Vagina (tissue), 2 donors: ENCODE data around the gene CSGALNACT2. TPM values are rescaled to one million over a fixed set of nuclear protein-coding genes. Genes with fewer than 3 reads are reported as not detected.

Source experiments
- DNase-seq, 2 donors: peaks; one replicate each; pipeline ENCODE4 v3.0.0-alpha.2; 2017; ENCODE audit errors: extremely low spot score in 2 of 2
- H3K27ac ChIP-seq: fragments of 200-600 bp; sonication (generic); one replicate; pipeline ENCODE4 v1.5.1; 2019
- H3K27me3 ChIP-seq: fragments of 200-600 bp; sonication (generic); one replicate; pipeline ENCODE4 v1.5.1; 2019
- H3K36me3 ChIP-seq, 2 donors: fragments of 200-600 bp; sonication (generic); one replicate each; pipeline ENCODE4 v1.5.1; 2017 to 2019
- H3K4me1 ChIP-seq: fragments of 200-600 bp; sonication (generic); one replicate; pipeline ENCODE4 v1.5.1; 2019
- H3K4me3 ChIP-seq, 2 donors: fragments of 200-600 bp; sonication (generic); 1 replicate in 1 of 2; 2 replicates in 1 of 2; pipeline ENCODE4 v1.5.1; 2016 to 2019
- H3K9me3 ChIP-seq: fragments of 200-600 bp; sonication (generic); one replicate; pipeline ENCODE4 v1.5.1; 2019
- CTCF ChIP-seq, 3 experiments: fragments of 450-650 bp in 2 of 3; fragments of 200-600 bp in 1 of 3; sonication (generic) in 1 of 3; IDR thresholded peaks; one replicate each; pipeline ENCODE4 v1.5.1; 2017 to 2019; ENCODE audit warnings: antibody characterized with exemption in 3 of 3, mild to moderate bottlenecking in 2 of 3, moderate library complexity in 2 of 3
- POLR2A ChIP-seq, 2 donors: fragments of 450-650 bp; IDR thresholded peaks; one replicate each; pipeline ENCODE4 v1.6.1; 2017; ENCODE audit warnings: antibody characterized with exemption in 2 of 2, mild to moderate bottlenecking in 2 of 2, moderate library complexity in 2 of 2
- POLR2AphosphoS5 ChIP-seq, 2 donors: sonication (generic); formaldehyde crosslinking; IDR thresholded peaks; one replicate each; pipeline ENCODE4 v1.9.0; 2017; ENCODE audit warnings: antibody characterized with exemption in 2 of 2, mild to moderate bottlenecking in 2 of 2, low read depth in 1 of 2; ENCODE audit not compliant: insufficient read depth in 1 of 2
- intact Hi-C: fragments of 100-400 bp; cut with DNase I; formaldehyde crosslinking; loops from one replicate; pipeline ENCODE4 v1.15.1; 2023
- total RNA-seq: library from RNA; depleted of rRNA; stranded (reverse); fragments of >200 nt; gene quantifications from one replicate; pipeline ENCODE4 v1.2.3, GENCODE V29; 2016

The CSGALNACT2 gene
- total RNA-seq, 1 donor from 2014 or later = 21.9 TPM

- TF ChIP-seq CTCF (IDR thresholded peaks at IDR 0.05) (no peak), POLR2A (IDR thresholded peaks at IDR 0.05) (no peak), POLR2AphosphoS5 (IDR thresholded peaks at IDR 0.05; ENCODE audit: insufficient read depth in 1 of 2, low read depth in 1 of 2) (no peak)
- DNase-seq = no peak
Observed at GRCh38 chr10:43131906-43132305, 6.3 kb upstream of the CSGALNACT2 start.

GRCh38 chr10:43132867-43133787, 5.1 kb upstream of the CSGALNACT2 start:
- Histone ChIP-seq H3K4me1 (peaks cover 15% of the 10 kb centered on the region), H3K36me3 (no peaks in the 10 kb centered on the region), H3K27ac (no peak overlapping the region), H3K4me3 (no peak overlapping the region), H3K27me3 (no peaks in the 10 kb centered on the region), H3K9me3 (no peaks in the 10 kb centered on the region)
- TF ChIP-seq CTCF (IDR thresholded peaks at IDR 0.05) = no peak
- no peak for TF ChIP-seq POLR2A (IDR thresholded peaks at IDR 0.05)
- no peak for TF ChIP-seq POLR2AphosphoS5 (IDR thresholded peaks at IDR 0.05; ENCODE audit: insufficient read depth in 1 of 2, low read depth in 1 of 2)
- no peak for DNase-seq
- intact Hi-C loops = no loop called here

More at GRCh38 chr10:43131906-43132305, 6.3 kb upstream of the CSGALNACT2 start:
- Histone ChIP-seq H3K36me3 (no peaks in the 10 kb centered on the region), H3K4me3 (no peak overlapping the region), H3K9me3 (no peaks in the 10 kb centered on the region), H3K4me1 (peaks cover 9% of the 10 kb centered on the region), H3K27me3 (no peaks in the 10 kb centered on the region), H3K27ac (no peak overlapping the region)
- intact Hi-C loops = no loop called here

GRCh38 chr10:43134126-43134905, 3.9 kb upstream of the CSGALNACT2 start:
- H3K36me3 ChIP-seq = no peaks in the 10 kb centered on the region
- no peak for DNase-seq
- no peaks in the 10 kb centered on the region for H3K9me3 ChIP-seq
- peaks cover 19% of the 10 kb centered on the region for H3K4me1 ChIP-seq
- intact Hi-C loops = no loop called here
- no peak overlapping the region for H3K27ac ChIP-seq
- H3K27me3 ChIP-seq = no peaks in the 10 kb centered on the region
- TF ChIP-seq POLR2A (IDR thresholded peaks at IDR 0.05) (no peak), POLR2AphosphoS5 (IDR thresholded peaks at IDR 0.05; ENCODE audit: insufficient read depth in 1 of 2, low read depth in 1 of 2) (no peak), CTCF (IDR thresholded peaks at IDR 0.05) (no peak)
- H3K4me3 ChIP-seq = no peak overlapping the region

GRCh38 chr10:43135064-43135463, 3.2 kb upstream of the CSGALNACT2 start:
- intact Hi-C loops = no loop called here
- DNase-seq = no peak

More at GRCh38 chr10:43135064-43135463, 3.2 kb upstream of the CSGALNACT2 start:
- Histone ChIP-seq H3K9me3 (no peaks in the 10 kb centered on the region), H3K36me3 (no peaks in the 10 kb centered on the region), H3K4me3 (no peak overlapping the region), H3K4me1 (peaks cover 26% of the 10 kb centered on the region), H3K27ac (no peak overlapping the region), H3K27me3 (no peaks in the 10 kb centered on the region)
- no peak for TF ChIP-seq CTCF (IDR thresholded peaks at IDR 0.05)
- no peak for TF ChIP-seq POLR2A (IDR thresholded peaks at IDR 0.05)
- no peak for TF ChIP-seq POLR2AphosphoS5 (IDR thresholded peaks at IDR 0.05; ENCODE audit: insufficient read depth in 1 of 2, low read depth in 1 of 2)
